Measurements from ENCODE around the gene COG6.

The COG6 gene

GRCh38 chr13:39770221-39771090, 115.0 kb downstream of the COG6 start:
- no peak for DNase-seq
- no peak overlapping the region for H3K27ac ChIP-seq
- intact Hi-C loops (cut with DNase I; ENCODE audit: low total_unique reads): no loop called here

GRCh38 chr13:39773833-39774232, 118.4 kb downstream of the COG6 start:
- no peaks in the 10 kb centered on the region for H3K4me1 ChIP-seq
- no peak for TF ChIP-seq CTCF (IDR thresholded peaks at IDR 0.05)
- DNase-seq: no peak
- no peak overlapping the region for H3K4me3 ChIP-seq
- H3K9me3 ChIP-seq: no peaks in the 10 kb centered on the region
- no peak overlapping the region for H3K27ac ChIP-seq
- peaks cover 0 to 3% (median 0%) of the 10 kb centered on the region in 3 donors for H3K36me3 ChIP-seq
- intact Hi-C loops (cut with DNase I; ENCODE audit: low total_unique reads): no loop called here
- no peaks in the 10 kb centered on the region for H3K27me3 ChIP-seq

More at GRCh38 chr13:39770221-39771090, 115.0 kb downstream of the COG6 start:
- Histone ChIP-seq H3K27me3 (no peaks in the 10 kb centered on the region), H3K4me3 (no peak overlapping the region), H3K9me3 (no peaks in the 10 kb centered on the region), H3K36me3 (peaks cover 0 to 3% (median 0%) of the 10 kb centered on the region in 3 donors), H3K4me1 (peaks cover 0 to 7% (median 0%) of the 10 kb centered on the region in 4 donors)
- TF ChIP-seq CTCF (IDR thresholded peaks at IDR 0.05): no peak

GRCh38 chr13:39776439-39776838, 121.0 kb downstream of the COG6 start:
- Histone ChIP-seq H3K4me1 (no peaks in the 10 kb centered on the region), H3K27ac (no peak overlapping the region), H3K9me3 (no peaks in the 10 kb centered on the region), H3K4me3 (no peak overlapping the region), H3K36me3 (peaks cover 0 to under 1% (median 0%) of the 10 kb centered on the region in 3 donors), H3K27me3 (no peaks in the 10 kb centered on the region)
- DNase-seq: no peak
- no peak for TF ChIP-seq CTCF (IDR thresholded peaks at IDR 0.05)
- intact Hi-C loops (cut with DNase I; ENCODE audit: low total_unique reads): no loop called here

GRCh38 chr13:39777021-39777420, 121.6 kb downstream of the COG6 start:
- no peaks in the 10 kb centered on the region for H3K36me3 ChIP-seq
- no peak overlapping the region for H3K27ac ChIP-seq
- H3K9me3 ChIP-seq: no peaks in the 10 kb centered on the region
- H3K4me3 ChIP-seq: no peak overlapping the region
- intact Hi-C loops (cut with DNase I; ENCODE audit: low total_unique reads): no loop called here
- no peaks in the 10 kb centered on the region for H3K27me3 ChIP-seq
- H3K4me1 ChIP-seq: no peaks in the 10 kb centered on the region
- DNase-seq: no peak
- TF ChIP-seq CTCF (IDR thresholded peaks at IDR 0.05): no peak

GRCh38 chr13:39777527-39778061, 122.1 kb downstream of the COG6 start:
- H3K4me1 ChIP-seq: no peaks in the 10 kb centered on the region
- no peak overlapping the region for H3K27ac ChIP-seq
- intact Hi-C loops (cut with DNase I; ENCODE audit: low total_unique reads): no loop called here
- H3K9me3 ChIP-seq: no peaks in the 10 kb centered on the region
- H3K36me3 ChIP-seq: no peaks in the 10 kb centered on the region
- TF ChIP-seq CTCF (IDR thresholded peaks at IDR 0.05): no peak
- H3K4me3 ChIP-seq: no peak overlapping the region
- no peak for DNase-seq
- H3K27me3 ChIP-seq: no peaks in the 10 kb centered on the region

Data from tibial artery (tissue), 4 donors.